HG03175 (cell line): ENCODE measurements around the gene DNMBP.

Experiments
- ATAC-seq: cut with Tn5 transposase; IDR thresholded peaks from one replicate; pipeline ENCODE4 v1.9.1; 2021; ENCODE audit warnings: mild to moderate bottlenecking, moderate library complexity; ENCODE audit not compliant: unreplicated experiment

DNMBP gene

DNA sequence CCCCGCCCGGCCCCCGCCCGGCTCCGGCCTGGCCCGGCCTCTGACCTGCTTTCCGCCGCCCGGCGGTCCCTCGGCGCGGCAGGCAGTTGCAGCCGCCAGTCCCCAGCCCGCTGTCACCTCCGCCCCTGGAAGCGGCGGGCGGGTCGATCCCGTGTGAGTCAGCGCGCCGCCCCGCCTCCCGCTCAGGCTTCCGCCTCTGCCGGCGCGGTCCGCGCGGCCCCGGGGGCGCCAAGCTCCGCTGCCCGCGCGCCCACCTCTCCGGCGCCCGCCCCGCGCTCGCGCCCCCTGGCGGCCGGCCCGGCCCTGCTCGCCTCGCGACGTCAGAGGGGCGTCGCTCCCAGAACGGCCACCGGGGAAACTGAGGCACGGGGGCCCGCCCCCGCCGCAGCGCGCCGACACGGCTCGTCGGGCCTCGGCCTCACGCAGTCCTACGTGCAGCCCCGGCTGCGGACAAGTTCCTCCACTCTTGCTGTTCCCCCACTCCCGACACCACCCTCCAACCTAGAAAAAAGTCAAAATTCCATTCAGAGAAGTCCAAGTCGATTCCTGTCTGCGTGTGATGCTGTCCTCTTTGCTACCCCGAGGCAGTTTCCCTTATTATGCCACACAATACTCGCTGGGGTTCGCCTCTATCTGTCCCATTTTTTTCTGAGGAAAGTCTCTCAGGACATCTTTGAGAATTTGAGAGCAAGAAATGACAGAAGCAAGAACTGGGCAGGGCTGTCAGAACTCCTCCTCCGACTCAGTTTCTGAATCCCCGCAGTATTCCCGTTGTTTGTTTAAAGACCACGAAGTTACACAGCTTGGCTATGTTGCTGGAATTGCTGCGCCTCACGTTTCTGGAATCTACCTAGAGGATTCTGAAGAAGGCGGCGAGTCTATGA, at the start of gene DNMBP:
Gene DNMBP, minus strand, starts transcription at position 155 of the 884 bp plus-strand sequence. CDS start 37,823 bp downstream, outside the sequence.
- peak; percentile 67 for ATAC-seq

GRCh38 chr10:100057948-100058347, 48.2 kb upstream of the DNMBP start:
- ATAC-seq: no peak

- ATAC-seq: no peak
These were observed 44.1 kb upstream of the DNMBP start for GRCh38 chr10:100053686-100054460.

- peak; percentile 72 for ATAC-seq
These were observed 36.3 kb upstream of the DNMBP start for GRCh38 chr10:100046021-100046486.

GRCh38 chr10:100045592-100045991, 35.8 kb upstream of the DNMBP start:
- ATAC-seq: no peak

- no peak for ATAC-seq
These were observed 34.0 kb upstream of the DNMBP start for GRCh38 chr10:100043796-100044195.

DNA sequence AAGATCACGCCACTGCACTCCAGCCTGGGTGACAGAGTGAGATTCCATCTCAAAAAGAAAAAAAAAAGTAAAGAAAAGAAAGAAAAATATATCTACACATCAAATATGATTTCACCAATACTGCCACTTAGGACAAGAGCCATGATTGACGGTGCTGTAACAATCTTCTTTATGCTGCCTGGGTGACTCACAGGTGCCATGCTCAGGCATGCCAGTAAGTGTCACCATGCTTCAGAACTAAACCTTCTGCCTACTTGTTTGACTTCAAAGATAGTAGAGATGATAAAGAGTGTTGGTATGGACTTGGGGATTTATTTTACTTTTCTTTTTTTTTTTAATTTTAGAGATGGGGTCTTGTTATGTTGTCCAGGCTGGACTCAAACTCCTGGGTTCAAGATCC, 33.6 kb upstream of the DNMBP start:
- no peak for ATAC-seq

DNA sequence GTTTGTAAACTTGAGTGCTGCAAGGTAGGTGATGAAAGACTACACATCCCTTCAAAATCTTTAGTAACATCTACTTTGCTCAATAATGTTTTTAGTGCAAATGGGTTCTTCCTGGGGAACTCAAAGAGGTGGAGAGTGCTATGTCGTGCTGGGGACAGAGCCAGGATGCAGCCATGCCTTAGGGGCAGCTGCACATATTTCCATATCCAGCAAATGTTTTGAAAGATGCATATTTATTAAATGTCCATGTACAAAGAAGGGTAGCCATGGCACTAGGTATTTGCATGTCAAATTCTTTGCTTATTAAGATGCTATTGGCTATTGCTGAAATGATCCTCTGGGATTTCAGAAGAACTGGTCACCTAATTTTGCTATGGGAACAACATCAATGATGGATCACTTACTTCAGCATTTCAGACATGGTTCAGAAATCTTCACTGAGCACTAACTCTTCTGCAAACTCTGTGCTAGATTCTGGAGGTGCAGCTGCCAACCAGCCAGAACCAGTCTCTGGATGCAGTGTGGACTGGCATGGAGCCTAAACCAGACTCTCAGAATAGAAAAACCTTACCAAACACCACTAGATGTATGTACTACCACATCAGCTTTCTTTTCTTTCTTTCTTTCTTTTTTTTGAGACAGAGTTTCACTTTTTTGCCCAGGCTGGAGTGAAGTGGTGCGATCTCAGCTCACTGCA, 31.7 kb upstream of the DNMBP start:
- no peak for ATAC-seq

GRCh38 chr10:100038561-100039071, 28.9 kb upstream of the DNMBP start:
- ATAC-seq: no peak

- no peak for ATAC-seq
These were observed 28.1 kb upstream of the DNMBP start for GRCh38 chr10:100037758-100038315.

DNA sequence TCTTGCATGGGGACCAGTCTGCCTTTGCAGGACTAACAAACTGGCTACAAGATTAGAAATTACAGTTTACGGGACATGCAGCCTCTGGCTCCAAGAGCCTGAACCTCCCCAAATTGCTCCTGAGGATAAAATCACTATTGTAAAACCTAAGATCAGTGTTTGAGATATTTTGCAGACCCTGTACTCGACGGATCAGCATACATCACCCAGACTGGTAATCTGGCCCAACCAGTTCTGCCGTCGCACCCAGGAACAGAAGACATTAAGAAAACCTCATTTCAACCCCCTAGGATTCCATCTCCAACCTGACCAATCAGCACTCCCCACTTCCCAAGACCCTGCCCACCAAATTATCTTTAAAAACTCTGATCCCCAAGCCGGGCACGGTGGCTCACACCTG, 27.1 kb upstream of the DNMBP start:
- no peak for ATAC-seq

DNA sequence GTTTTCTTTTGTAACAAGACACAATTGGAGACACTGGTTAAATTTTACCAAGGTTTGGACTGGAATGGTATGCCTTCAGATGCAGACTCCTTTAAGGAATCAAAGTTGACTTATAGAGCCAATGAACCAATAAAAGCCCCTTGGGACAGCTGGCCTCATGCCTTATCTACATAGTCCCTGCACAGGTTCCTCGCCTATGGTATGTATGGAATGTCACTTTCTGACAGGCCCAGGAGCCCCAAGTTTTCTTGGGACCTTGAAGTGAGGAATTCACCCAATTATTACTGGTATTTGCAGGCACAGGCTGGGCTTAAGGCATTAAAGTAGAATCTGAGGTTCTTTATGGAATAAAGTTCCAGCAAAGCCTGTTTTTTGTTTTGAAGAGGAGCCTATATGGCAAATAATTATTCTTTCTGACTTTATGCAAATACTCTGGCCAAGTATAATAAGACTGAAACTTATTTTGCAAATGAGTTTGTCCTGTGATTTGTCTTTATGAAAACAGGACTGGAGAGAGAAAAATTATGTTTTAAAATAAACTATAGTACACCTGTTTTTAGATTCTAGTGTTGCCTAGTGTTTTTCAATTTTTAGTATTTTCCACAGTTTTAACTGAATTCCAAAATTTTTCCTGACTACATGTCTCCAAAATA, 24.1 kb upstream of the DNMBP start:
- ATAC-seq: no peak

DNA sequence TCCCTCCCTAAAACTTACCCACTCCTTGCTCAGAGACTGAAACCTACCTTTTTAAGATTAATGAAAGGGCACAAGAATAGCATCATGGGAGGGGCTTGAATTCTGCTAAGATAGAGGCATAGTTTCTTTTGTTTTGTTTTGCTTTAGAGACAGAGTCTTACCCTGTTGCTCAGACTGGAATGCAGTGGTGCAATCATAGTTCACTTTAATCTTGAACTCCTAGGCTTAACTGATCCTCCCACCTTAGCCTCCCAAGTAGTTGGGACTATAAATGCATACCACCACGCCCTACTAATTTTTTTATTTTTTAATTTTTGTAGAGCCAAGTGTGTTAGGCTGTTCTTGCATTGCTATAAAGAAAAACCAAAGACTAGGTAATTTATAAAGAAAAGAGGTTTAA, 17.7 kb upstream of the DNMBP start:
- no peak for ATAC-seq

- ATAC-seq: no peak
These were observed 15.8 kb upstream of the DNMBP start for GRCh38 chr10:100025576-100025975.

GRCh38 chr10:100024748-100025147, 15.0 kb upstream of the DNMBP start:
- no peak for ATAC-seq

GRCh38 chr10:100022403-100022802, 12.7 kb upstream of the DNMBP start:
- ATAC-seq: no peak

DNA sequence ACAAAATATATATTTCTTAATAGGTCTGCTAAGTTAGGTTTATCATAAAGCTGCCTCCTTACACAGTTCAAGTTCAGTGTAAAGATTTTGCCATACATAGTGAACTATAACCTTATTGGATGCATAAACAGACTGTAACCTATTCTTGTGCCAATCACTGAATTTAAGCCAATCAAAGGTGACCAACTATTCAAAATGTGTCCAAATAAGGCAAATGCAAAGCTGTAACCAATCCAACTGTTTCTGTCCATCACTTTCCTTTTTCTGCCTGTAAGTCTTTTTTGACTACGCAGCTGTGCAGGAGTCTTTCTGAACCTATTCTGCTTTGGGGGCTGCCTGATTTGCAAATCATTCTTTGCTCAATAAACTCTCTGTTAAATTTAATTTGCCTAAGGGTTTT, 11.6 kb upstream of the DNMBP start:
- no peak for ATAC-seq

GRCh38 chr10:100020886-100021253, 11.1 kb upstream of the DNMBP start:
- no peak for ATAC-seq

GRCh38 chr10:100020142-100020885, 10.6 kb upstream of the DNMBP start:
- peak; percentile 89 for ATAC-seq

DNA sequence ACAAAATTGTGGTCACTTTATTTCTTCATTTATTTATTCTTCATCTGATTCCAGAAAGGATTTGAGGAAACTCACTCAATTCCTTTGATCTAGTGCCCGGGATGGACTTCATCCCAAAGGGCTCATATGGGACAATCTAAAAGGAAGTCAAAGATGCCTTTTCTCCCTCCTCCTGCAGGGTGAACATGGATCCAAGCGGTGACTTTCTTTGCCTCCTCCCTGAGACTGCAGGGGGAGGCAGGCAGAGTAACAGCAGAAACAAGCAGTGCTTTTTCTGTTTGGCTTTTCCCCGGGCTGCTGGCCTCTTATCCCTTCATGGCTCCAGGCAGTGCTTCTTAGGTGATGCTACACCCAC, 10.0 kb upstream of the DNMBP start:
- ATAC-seq: no peak
